Brain microvascular endothelial cell (primary cell): ENCODE results near the gene RIF1.

ENCODE experiments used
- DNase-seq: peaks from one replicate; pipeline ENCODE4 v3.0.0-alpha.2; 2020
- H3K27ac ChIP-seq: fragments of 250-450 bp; sonication (Bioruptor Pico); 2 replicates; pipeline ENCODE4 v1.5.1; 2020; ENCODE audit warnings: mild to moderate bottlenecking, moderate library complexity
- H3K27me3 ChIP-seq: fragments of 250-450 bp; sonication (Bioruptor Pico); replicated peaks from 2 replicates; pipeline ENCODE4 v1.5.1; 2020; ENCODE audit warnings: mild to moderate bottlenecking
- H3K36me3 ChIP-seq: fragments of 250-450 bp; sonication (Bioruptor Pico); replicated peaks from 2 replicates; pipeline ENCODE4 v1.5.1; 2020; ENCODE audit warnings: mild to moderate bottlenecking
- H3K4me3 ChIP-seq: 2 replicates; pipeline ENCODE4 v1.5.1; 2011; ENCODE audit warnings: low read depth, mild to moderate bottlenecking, control low read depth, low read length, moderate library complexity
- in situ Hi-C: cut with HindIII; loops from 2 replicates; pipeline ENCODE4 v1.10.0; 2017; ENCODE audit warnings: low sequenced_read_pairs, low pct_ligation_motif_present
- TF ChIP-seq, protein P1 (sequence below): IDR thresholded peaks from 2 replicates; pipeline ENCODE4 v1.5.1; 2011; ENCODE audit warnings: low read depth, mild to moderate bottlenecking, moderate library complexity, low read length, control low read depth, inconsistent platforms; ENCODE audit errors: missing control alignments

The RIF1 gene

DNA sequence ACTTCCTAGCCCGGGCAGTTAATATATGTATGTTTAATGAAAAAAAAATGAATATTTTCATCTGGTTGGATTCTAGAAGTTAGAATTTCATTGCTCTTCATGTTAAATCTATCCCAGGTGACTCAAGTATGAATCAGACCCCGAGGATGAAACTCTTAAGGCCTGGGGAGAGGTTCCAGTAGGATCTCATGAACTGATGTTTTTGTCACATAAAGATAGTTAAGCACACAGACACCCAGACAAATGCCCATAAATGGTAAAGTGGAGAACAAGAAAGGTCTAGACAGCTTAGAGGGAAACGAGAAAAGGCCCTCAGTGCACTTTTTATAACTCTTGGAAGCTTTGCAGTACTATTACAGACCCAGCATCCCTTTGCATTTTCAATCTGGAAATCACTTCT is 114.1 kb downstream of the RIF1 start:
- DNase-seq, result no peak
- TF ChIP-seq, protein P1, sequence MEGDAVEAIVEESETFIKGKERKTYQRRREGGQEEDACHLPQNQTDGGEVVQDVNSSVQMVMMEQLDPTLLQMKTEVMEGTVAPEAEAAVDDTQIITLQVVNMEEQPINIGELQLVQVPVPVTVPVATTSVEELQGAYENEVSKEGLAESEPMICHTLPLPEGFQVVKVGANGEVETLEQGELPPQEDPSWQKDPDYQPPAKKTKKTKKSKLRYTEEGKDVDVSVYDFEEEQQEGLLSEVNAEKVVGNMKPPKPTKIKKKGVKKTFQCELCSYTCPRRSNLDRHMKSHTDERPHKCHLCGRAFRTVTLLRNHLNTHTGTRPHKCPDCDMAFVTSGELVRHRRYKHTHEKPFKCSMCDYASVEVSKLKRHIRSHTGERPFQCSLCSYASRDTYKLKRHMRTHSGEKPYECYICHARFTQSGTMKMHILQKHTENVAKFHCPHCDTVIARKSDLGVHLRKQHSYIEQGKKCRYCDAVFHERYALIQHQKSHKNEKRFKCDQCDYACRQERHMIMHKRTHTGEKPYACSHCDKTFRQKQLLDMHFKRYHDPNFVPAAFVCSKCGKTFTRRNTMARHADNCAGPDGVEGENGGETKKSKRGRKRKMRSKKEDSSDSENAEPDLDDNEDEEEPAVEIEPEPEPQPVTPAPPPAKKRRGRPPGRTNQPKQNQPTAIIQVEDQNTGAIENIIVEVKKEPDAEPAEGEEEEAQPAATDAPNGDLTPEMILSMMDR, result no peak
- Histone ChIP-seq H3K36me3 (no peaks in the 10 kb centered on the region), H3K27me3 (no peaks in the 10 kb centered on the region), H3K27ac (no peak overlapping the region), H3K4me3 (no peak overlapping the region)
- in situ Hi-C loops, result no loop called here

GRCh38 chr2:151525821-151526373 is 116.2 kb downstream of the RIF1 start:
- DNase-seq, result no peak
- TF ChIP-seq, protein P1, result no peak
- Histone ChIP-seq H3K36me3 (no peaks in the 10 kb centered on the region), H3K27ac (no peak overlapping the region), H3K27me3 (no peaks in the 10 kb centered on the region), H3K4me3 (no peak overlapping the region)
- in situ Hi-C loops, result no loop called here

- no peaks in the 10 kb centered on the region for H3K27me3 ChIP-seq
- TF ChIP-seq, protein P1, result no peak
- no peak for DNase-seq
- H3K36me3 ChIP-seq, result no peaks in the 10 kb centered on the region
- in situ Hi-C loops, result no loop called here
- no peak overlapping the region for H3K27ac ChIP-seq
- no peak overlapping the region for H3K4me3 ChIP-seq
These were observed 116.9 kb downstream of the RIF1 start for GRCh38 chr2:151526572-151527090.
